CD4-positive, CD25-positive, alpha-beta regulatory T cell (primary cell): ENCODE data around the gene HLX. TPM values are rescaled to one million over a fixed set of nuclear protein-coding genes. Genes with fewer than 3 reads are reported as not detected.

Source experiments
- ATAC-seq, 2 donors: fragments of 150-1000 bp; cut with Tn5 transposase; one replicate each; pipeline ENCODE4 v1.10.0; 2021; ENCODE audit warnings: low read depth in 2 of 2, moderate number of reproducible peaks in 2 of 2, moderate library complexity in 1 of 2
- DNase-seq, 3 donors: peaks; one replicate each; pipeline versions ENCODE4 v3.0.0 to v3.0.0-alpha.2; 2012 to 2022; ENCODE audit warnings: mixed read lengths in 1 of 3
- H3K27ac ChIP-seq: one replicate; pipeline ENCODE4 v1.7.0; 2013; ENCODE audit warnings: mild to moderate bottlenecking, low read length; ENCODE audit not compliant: insufficient read depth, poor library complexity, severe bottlenecking
- H3K27me3 ChIP-seq: one replicate; pipeline ENCODE4 v1.7.0; 2013; ENCODE audit warnings: low read length; ENCODE audit not compliant: control insufficient read depth, insufficient read depth
- H3K36me3 ChIP-seq: one replicate; pipeline ENCODE4 v1.7.0; 2013; ENCODE audit warnings: mild to moderate bottlenecking, low read length, moderate library complexity; ENCODE audit not compliant: control insufficient read depth, insufficient read depth
- H3K4me1 ChIP-seq: 2 replicates; pipeline ENCODE4 v1.7.0; 2013; ENCODE audit warnings: mild to moderate bottlenecking, low read length; ENCODE audit not compliant: insufficient read depth, control insufficient read depth, poor library complexity, severe bottlenecking
- H3K4me3 ChIP-seq: one replicate; pipeline ENCODE4 v1.7.0; 2013; ENCODE audit warnings: low read depth, mild to moderate bottlenecking, low read length, moderate library complexity
- H3K9me3 ChIP-seq, 2 experiments: 1 replicate in 1 of 2; 2 replicates in 1 of 2; pipeline ENCODE4 v1.7.0; 2013; ENCODE audit warnings: low read length in 2 of 2, mild to moderate bottlenecking in 1 of 2, moderate library complexity in 1 of 2; ENCODE audit not compliant: control insufficient read depth in 2 of 2
- H3K27ac Mint-ChIP-seq, 3 donors: one replicate each; pipeline ENCODE4 v1.8.0; 2020 to 2022; ENCODE audit warnings: mild to moderate bottlenecking in 3 of 3, mixed read lengths in 3 of 3, moderate library complexity in 2 of 3
- H3K27me3 Mint-ChIP-seq: one replicate; pipeline ENCODE4 v1.8.0; 2022; ENCODE audit warnings: mild to moderate bottlenecking, mixed read lengths
- H3K36me3 Mint-ChIP-seq: one replicate; pipeline ENCODE4 v1.8.0; 2020; ENCODE audit warnings: mixed read lengths
- H3K4me1 Mint-ChIP-seq, 4 donors: one replicate each; pipeline ENCODE4 v1.8.0; 2020 to 2022; ENCODE audit warnings: mixed read lengths in 4 of 4, mild to moderate bottlenecking in 1 of 4
- H3K4me3 Mint-ChIP-seq, 4 donors: one replicate each; pipeline ENCODE4 v1.8.0; 2020 to 2022; ENCODE audit warnings: mild to moderate bottlenecking in 4 of 4, mixed read lengths in 4 of 4, moderate library complexity in 3 of 4
- H3K9me3 Mint-ChIP-seq, 7 donors: one replicate each; pipeline ENCODE4 v1.8.0; 2020 to 2022; ENCODE audit warnings: mixed read lengths in 7 of 7, mild to moderate bottlenecking in 3 of 7, moderate library complexity in 2 of 7
- polyA plus RNA-seq, 4 donors: library from polyadenylated mRNA; unstranded; fragments of 300-500 nt; fragmentation: Illumina TruSeq; gene quantifications; one replicate each; pipeline ENCODE4 v1.2.3, GENCODE V29; 2021
- total RNA-seq: library from RNA; stranded (reverse); gene quantifications from one replicate; pipeline ENCODE4 v1.2.3, GENCODE V29; 2022

Gene HLX
- total and polyA plus RNA-seq, 5 donors from 2014 or later: 0.20 TPM; not detected in 4

DNA sequence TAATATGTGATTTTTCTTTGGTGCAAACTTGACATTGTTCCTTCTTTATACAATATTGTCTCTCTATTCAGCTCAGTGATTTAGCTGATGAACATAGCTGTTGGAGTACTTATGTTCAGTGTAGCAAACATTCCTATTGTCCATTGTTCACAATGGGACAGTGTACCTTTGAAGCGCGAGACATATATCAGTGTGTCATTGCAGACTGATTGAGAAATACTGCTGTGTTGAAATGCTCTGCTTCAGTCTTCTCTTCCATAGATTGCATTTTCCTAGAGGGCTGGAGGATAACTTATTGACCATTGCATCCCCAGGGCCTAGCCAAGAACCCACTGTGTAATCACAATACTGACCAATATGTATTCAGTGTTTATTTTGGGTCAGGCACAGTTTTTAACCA lies 46.5 kb downstream of the HLX start:
- no peaks in the 10 kb centered on the region for H3K36me3 ChIP-seq
- H3K27ac ChIP-seq: no peak overlapping the region
- no peaks in the 10 kb centered on the region for H3K36me3 Mint-ChIP-seq
- no peaks in the 10 kb centered on the region for H3K4me1 ChIP-seq
- no peak overlapping the region for H3K4me3 Mint-ChIP-seq
- H3K9me3 ChIP-seq: no peaks in the 10 kb centered on the region
- H3K9me3 Mint-ChIP-seq: peaks cover 0 to 7% (median 4%) of the 10 kb centered on the region in 7 donors
- H3K4me3 ChIP-seq: no peak overlapping the region
- no peak overlapping the region for H3K27ac Mint-ChIP-seq
- DNase-seq: no peak
- no peaks in the 10 kb centered on the region for H3K4me1 Mint-ChIP-seq
- ATAC-seq: no peak
- peaks cover 10% of the 10 kb centered on the region for H3K27me3 Mint-ChIP-seq
- H3K27me3 ChIP-seq: no peaks in the 10 kb centered on the region

- H3K9me3 ChIP-seq: no peaks in the 10 kb centered on the region
- Mint-ChIP-seq H3K27me3 (peaks cover 6% of the 10 kb centered on the region), H3K4me3 (no peak overlapping the region), H3K4me1 (no peaks in the 10 kb centered on the region), H3K36me3 (no peaks in the 10 kb centered on the region), H3K27ac (no peak overlapping the region), H3K9me3 (peaks cover 0 to 7% (median 4%) of the 10 kb centered on the region in 7 donors)
- H3K4me3 ChIP-seq: no peak overlapping the region
- ATAC-seq: no peak
- H3K4me1 ChIP-seq: no peaks in the 10 kb centered on the region
- no peak for DNase-seq
- no peaks in the 10 kb centered on the region for H3K36me3 ChIP-seq
- H3K27me3 ChIP-seq: no peaks in the 10 kb centered on the region
- no peak overlapping the region for H3K27ac ChIP-seq
Measured at GRCh38 chr1:220926146-220926545, 46.9 kb downstream of the HLX start.

DNA sequence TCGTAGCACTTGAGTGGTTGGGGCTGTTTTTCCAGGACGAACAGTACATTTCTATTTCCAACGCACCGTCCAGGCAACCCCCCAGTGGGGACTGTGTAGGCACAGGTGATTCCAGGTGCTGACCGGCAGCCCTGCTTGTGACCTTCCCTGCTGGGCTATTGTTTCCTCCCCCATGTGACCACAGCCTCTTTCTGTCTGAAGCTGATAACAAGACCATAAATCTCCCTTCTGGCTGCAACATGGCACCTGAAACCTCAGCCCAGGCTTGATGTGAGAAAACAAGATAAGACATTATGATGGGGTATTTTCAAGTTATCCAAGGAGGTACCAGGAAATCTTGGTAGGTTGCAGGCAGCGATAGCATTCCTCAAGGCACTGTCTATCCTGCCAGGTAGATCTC lies 48.2 kb downstream of the HLX start:
- Mint-ChIP-seq H3K9me3 (peaks cover 0 to 4% (median 3%) of the 10 kb centered on the region in 7 donors), H3K4me3 (no peak overlapping the region), H3K36me3 (no peaks in the 10 kb centered on the region), H3K4me1 (no peaks in the 10 kb centered on the region), H3K27me3 (peaks cover 5% of the 10 kb centered on the region), H3K27ac (peak overlapping the region in 1 of 3 donors; percentile 67)
- Histone ChIP-seq H3K36me3 (no peaks in the 10 kb centered on the region), H3K4me3 (no peak overlapping the region), H3K4me1 (no peaks in the 10 kb centered on the region), H3K9me3 (no peaks in the 10 kb centered on the region), H3K27ac (no peak overlapping the region), H3K27me3 (no peaks in the 10 kb centered on the region)
- ATAC-seq: no peak
- DNase-seq: no peak

- Mint-ChIP-seq H3K4me3 (no peak overlapping the region), H3K9me3 (peaks cover 0 to 4% (median 3%) of the 10 kb centered on the region in 7 donors), H3K36me3 (no peaks in the 10 kb centered on the region), H3K27me3 (peaks cover 5% of the 10 kb centered on the region), H3K27ac (no peak overlapping the region), H3K4me1 (no peaks in the 10 kb centered on the region)
- Histone ChIP-seq H3K9me3 (no peaks in the 10 kb centered on the region), H3K27me3 (no peaks in the 10 kb centered on the region), H3K4me3 (no peak overlapping the region), H3K36me3 (no peaks in the 10 kb centered on the region), H3K4me1 (no peaks in the 10 kb centered on the region), H3K27ac (no peak overlapping the region)
- ATAC-seq: no peak
- no peak for DNase-seq
Measured at GRCh38 chr1:220928320-220928719, 49.1 kb downstream of the HLX start.

DNA sequence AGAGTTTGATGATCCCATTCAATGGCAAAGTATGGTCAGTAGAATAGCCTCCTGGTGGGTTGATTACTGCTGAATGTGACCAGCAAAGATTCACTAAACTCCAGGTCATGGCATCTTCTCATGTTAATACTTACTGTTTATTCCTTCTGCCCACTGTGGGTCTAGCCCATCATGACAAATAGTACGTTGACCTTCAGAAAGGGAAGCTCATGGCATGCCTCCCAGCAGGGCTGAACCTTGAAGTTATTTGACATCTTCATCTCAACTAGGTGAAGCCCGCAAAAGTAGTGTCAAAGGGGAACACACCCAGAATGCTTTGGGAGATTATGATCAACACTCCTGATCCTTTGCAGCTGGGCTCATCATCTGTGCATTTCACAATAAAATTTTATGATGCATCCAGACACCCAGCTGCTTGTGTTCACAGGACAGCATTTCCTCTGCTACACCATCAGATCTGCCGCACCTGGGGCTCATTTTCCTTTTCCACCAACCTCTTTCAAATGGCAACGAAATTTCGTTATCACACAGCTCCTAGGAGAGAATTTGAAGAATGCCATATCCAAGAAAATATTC lies 49.6 kb downstream of the HLX start:
- H3K36me3 ChIP-seq: no peaks in the 10 kb centered on the region
- no peaks in the 10 kb centered on the region for H3K9me3 ChIP-seq
- Mint-ChIP-seq H3K9me3 (peaks cover 0 to 3% (median 2%) of the 10 kb centered on the region in 7 donors), H3K27me3 (peaks cover 5% of the 10 kb centered on the region), H3K27ac (no peak overlapping the region), H3K4me1 (no peaks in the 10 kb centered on the region), H3K4me3 (no peak overlapping the region), H3K36me3 (no peaks in the 10 kb centered on the region)
- H3K4me3 ChIP-seq: no peak overlapping the region
- H3K27ac ChIP-seq: no peak overlapping the region
- no peak for DNase-seq
- no peaks in the 10 kb centered on the region for H3K4me1 ChIP-seq
- no peaks in the 10 kb centered on the region for H3K27me3 ChIP-seq
- ATAC-seq: no peak

DNA sequence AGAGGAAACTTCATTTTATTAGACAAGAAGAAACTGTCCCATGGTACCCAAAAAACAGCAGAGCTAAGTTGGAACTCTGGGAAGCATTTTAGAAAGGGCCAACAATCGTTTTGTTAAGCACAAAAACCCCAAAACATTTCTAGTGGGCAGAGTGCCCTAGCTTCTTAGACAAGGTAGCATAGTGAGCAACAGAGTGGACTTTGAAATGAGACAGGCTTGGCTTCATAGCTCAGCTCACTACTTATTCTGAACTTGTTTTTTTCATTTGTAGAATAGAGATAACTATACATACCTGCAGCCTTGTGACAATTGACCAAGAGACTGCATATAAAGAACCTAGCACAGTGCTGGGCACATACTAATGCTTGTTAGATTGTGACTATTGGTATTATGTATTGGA lies 50.1 kb downstream of the HLX start:
- Mint-ChIP-seq H3K4me1 (no peaks in the 10 kb centered on the region), H3K27ac (no peak overlapping the region), H3K27me3 (peaks cover 5% of the 10 kb centered on the region), H3K36me3 (no peaks in the 10 kb centered on the region), H3K9me3 (peaks cover 0 to 3% (median 2%) of the 10 kb centered on the region in 7 donors), H3K4me3 (no peak overlapping the region)
- ATAC-seq (no peak), DNase-seq (no peak)
- Histone ChIP-seq H3K9me3 (no peaks in the 10 kb centered on the region), H3K27me3 (no peaks in the 10 kb centered on the region), H3K27ac (no peak overlapping the region), H3K36me3 (no peaks in the 10 kb centered on the region), H3K4me1 (no peaks in the 10 kb centered on the region), H3K4me3 (no peak overlapping the region)

Other genes starting within 250 kb of the HLX start
- gene C1orf115, start 189.1 kb upstream of the HLX start, total RNA-seq: 0.25 TPM
- 1 to 10 TPM in 3 of 4 donors, under 1 TPM in 1; 0.30 to 1.8 (median 1.4) TPM for gene C1orf115, start 189.1 kb upstream of the HLX start, polyA plus RNA-seq
- gene MTARC2, start 131.1 kb upstream of the HLX start, total RNA-seq: not detected
- gene MTARC2, start 131.1 kb upstream of the HLX start, polyA plus RNA-seq: not detected
- not detected for gene MTARC1, start 92.5 kb upstream of the HLX start, total RNA-seq
- gene MTARC1, start 92.5 kb upstream of the HLX start, polyA plus RNA-seq: not detected